ENCODE data around the gene NALCN. TPM values are rescaled to one million over a fixed set of nuclear protein-coding genes. Genes with fewer than 3 reads are reported as not detected.

The NALCN gene
- total RNA-seq = 0.34 and 1.2 TPM in 2 replicates

DNA sequence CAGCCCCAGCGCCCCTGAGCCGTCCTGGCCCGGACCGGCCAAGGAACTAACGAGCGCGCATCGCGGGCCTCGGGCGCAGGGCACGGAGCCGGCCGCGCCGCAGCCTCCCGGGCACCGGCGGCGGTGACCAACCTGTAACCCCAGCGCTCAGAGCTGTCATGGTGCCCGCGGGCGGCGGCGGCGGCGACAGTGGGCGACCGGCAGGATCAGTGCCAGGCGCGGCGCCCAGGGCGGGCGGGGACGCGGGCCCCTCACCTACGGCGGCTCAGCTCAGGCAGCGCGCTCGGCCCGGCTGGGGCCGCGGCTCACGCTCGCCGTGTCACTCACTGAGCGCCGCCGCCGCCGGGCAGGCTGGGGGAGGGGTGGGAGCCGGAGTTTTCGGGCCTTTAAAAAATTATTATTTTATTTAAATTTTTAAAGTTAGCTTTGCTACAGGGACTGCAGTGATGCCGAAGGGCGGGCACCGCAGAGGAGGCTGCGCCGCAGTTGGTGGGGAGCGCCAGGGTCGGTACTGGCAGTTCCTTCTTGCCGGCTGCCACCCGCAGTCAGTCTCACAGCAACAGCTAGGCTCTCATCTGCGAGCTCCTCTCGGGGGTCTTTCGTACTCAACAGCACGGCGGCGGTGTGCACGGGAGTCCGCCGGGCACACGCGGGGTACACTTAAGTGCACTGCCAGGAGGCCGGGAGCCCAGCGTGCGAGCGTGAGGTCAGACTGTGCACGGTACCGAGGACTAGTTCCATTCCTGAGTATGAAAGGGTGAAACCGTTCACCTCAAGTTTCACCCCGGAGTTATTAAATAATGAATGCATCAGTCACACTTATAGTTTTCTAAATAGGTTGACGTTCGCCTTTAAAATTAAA lies at the start of gene NALCN:
TSS of gene NALCN (minus strand) at position 328 of the 862 bp plus-strand sequence. CDS start 17,382 bp downstream, outside the sequence.

DNA sequence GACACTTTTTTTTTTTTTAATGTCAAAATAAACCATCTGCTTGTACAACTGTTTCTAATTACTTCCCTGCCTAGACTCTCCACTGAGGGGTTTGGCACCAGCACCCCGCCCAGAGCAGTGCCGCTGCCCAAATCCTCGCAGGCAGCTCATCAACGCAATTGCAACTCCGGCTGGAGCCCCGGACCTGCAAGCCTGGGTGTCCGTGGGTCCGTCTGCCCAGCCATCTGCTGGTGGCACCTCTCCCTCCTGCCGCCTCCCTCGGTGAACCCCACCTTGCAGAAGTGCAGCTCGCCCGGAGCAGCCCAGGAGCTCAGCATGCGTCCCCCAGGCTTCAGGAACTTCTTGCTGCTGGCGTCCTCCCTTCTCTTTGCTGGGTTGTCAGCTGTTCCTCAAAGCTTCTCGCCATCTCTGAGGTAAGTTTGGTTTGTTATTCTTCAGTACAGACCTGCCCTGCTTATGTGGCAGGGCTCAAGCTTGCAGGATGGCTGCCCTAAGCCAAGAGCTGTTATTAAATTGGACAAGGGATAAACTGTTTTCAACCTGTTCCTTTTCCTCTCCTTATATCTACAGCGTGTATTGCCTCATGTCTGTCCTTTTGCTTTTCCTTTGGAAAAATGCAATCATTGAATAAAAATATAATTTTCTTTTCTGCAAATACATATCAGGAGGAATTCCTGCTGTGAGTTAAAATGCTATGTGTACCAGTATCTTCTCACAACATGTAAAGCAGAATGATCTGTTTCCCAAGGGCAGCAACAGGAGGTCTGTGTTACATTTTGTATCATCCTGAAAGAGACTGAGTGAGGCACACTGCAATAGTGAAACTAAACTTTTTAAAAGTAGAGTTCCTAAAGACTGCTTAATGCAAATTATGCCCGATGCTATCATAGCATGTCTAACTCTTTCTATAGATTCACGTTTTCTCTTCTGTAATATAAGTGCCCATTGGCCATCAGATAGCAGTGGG lies 36.5 kb upstream of the NALCN start, which contains the start of gene ITGBL1:
TSS of gene ITGBL1 (plus strand) at position 157 of the 967 bp plus-strand sequence. CDS start at position 316, 159 bp downstream.

Other genes with a start within 250 kb of the NALCN start
- 22.1 and 24.9 TPM in 2 replicates for gene ITGBL1, start 36.2 kb upstream of the NALCN start, total RNA-seq

All from bronchus fibroblast of lung (primary cell).